MM.1S (cell line): ENCODE data around the gene DALRD3.

Experiments used
- EZH2 ChIP-seq: fragments of 300-600 bp; sonication (generic); optimal IDR thresholded peaks from 2 replicates; pipeline ENCODE3; 2017; ENCODE audit warnings: low read depth, mild to moderate bottlenecking, antibody characterized with exemption, low read length, mixed read lengths
- TF ChIP-seq, protein P1 (sequence below): fragments of 300-600 bp; sonication (generic); IDR thresholded peaks from 2 replicates; pipeline ENCODE4 v1.5.1; 2016; ENCODE audit warnings: antibody characterized with exemption, low read length, mixed read lengths

GRCh38 chr3:48982016-48982415, 36.4 kb downstream of the DALRD3 start:
- TF ChIP-seq, protein P1, sequence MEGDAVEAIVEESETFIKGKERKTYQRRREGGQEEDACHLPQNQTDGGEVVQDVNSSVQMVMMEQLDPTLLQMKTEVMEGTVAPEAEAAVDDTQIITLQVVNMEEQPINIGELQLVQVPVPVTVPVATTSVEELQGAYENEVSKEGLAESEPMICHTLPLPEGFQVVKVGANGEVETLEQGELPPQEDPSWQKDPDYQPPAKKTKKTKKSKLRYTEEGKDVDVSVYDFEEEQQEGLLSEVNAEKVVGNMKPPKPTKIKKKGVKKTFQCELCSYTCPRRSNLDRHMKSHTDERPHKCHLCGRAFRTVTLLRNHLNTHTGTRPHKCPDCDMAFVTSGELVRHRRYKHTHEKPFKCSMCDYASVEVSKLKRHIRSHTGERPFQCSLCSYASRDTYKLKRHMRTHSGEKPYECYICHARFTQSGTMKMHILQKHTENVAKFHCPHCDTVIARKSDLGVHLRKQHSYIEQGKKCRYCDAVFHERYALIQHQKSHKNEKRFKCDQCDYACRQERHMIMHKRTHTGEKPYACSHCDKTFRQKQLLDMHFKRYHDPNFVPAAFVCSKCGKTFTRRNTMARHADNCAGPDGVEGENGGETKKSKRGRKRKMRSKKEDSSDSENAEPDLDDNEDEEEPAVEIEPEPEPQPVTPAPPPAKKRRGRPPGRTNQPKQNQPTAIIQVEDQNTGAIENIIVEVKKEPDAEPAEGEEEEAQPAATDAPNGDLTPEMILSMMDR: no peak
- no peak for TF ChIP-seq EZH2
